Esophagus muscularis mucosa (tissue), 4 donors: Measurements from ENCODE around the gene FAM184B.

Source experiments
- EP300 ChIP-seq: sonication (generic); formaldehyde crosslinking; IDR thresholded peaks from one replicate; pipeline ENCODE4 v1.6.1; 2017; ENCODE audit warnings: antibody characterized with exemption
- POLR2A ChIP-seq: fragments of 450-650 bp; IDR thresholded peaks from one replicate; pipeline ENCODE4 v1.6.1; 2017; ENCODE audit warnings: antibody characterized with exemption, moderate library complexity, mild to moderate bottlenecking, low read depth
- TF ChIP-seq, protein P1 (sequence below), 3 experiments: fragments of 200-600 bp in 2 of 3; fragments of 450-650 bp in 1 of 3; sonication (generic) in 2 of 3; IDR thresholded peaks; one replicate each; pipeline ENCODE4 v1.5.1; 2017 to 2019; ENCODE audit warnings: antibody characterized with exemption in 3 of 3, mild to moderate bottlenecking in 2 of 3, moderate library complexity in 1 of 3

DNA sequence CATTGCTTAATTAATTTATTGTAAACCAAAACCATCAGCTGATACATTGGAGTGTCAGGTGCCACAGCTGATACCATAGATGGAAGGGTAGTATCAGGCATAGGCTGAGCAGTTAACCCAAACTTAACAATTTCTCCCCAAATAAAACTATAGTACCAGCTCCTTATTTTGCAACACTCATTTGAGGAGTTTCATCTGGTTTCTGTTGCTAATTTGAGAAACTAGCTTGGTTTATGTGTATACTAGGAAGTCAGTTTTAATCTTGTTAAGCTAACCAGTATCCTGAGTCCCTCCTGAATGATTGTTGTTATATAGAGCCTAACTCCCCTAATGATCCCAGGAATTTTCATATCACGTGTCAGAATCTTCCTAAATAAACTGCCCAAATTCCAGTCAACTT is 16.4 kb upstream of the FAM184B start:
- TF ChIP-seq, protein P1, sequence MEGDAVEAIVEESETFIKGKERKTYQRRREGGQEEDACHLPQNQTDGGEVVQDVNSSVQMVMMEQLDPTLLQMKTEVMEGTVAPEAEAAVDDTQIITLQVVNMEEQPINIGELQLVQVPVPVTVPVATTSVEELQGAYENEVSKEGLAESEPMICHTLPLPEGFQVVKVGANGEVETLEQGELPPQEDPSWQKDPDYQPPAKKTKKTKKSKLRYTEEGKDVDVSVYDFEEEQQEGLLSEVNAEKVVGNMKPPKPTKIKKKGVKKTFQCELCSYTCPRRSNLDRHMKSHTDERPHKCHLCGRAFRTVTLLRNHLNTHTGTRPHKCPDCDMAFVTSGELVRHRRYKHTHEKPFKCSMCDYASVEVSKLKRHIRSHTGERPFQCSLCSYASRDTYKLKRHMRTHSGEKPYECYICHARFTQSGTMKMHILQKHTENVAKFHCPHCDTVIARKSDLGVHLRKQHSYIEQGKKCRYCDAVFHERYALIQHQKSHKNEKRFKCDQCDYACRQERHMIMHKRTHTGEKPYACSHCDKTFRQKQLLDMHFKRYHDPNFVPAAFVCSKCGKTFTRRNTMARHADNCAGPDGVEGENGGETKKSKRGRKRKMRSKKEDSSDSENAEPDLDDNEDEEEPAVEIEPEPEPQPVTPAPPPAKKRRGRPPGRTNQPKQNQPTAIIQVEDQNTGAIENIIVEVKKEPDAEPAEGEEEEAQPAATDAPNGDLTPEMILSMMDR (IDR thresholded peaks at IDR 0.05) = no peak
- TF ChIP-seq EP300 = no peak
- TF ChIP-seq POLR2A = no peak
